ENCODE results near the gene CDC26.
"Not testable (repeated sequence)": the region's sequence is repeated elsewhere in the genome, so short reads cannot be mapped to it uniquely, and the experiment has no call there.

The CDC26 gene

GRCh38 chr9:113293285-113293878 is 18.0 kb upstream of the CDC26 start:
- no peak for ATAC-seq
- DNase-seq: no peak

GRCh38 chr9:113290052-113290607 is 14.8 kb upstream of the CDC26 start:
- DNase-seq (no peak), ATAC-seq (no peak)

- DNase-seq: no peak
- no peak for ATAC-seq
Measured at GRCh38 chr9:113289091-113289490, 13.7 kb upstream of the CDC26 start.

GRCh38 chr9:113281356-113281755 is 6.0 kb upstream of the CDC26 start:
- ATAC-seq: no peak
- DNase-seq: no peak

GRCh38 chr9:113278840-113279239 is 3.5 kb upstream of the CDC26 start:
- no peak for ATAC-seq
- DNase-seq: no peak

GRCh38 chr9:113274474-113275156 is 757 bp downstream of the CDC26 start:
- DNase-seq (no peak), ATAC-seq (peak; percentile 8)

- DNase-seq (no peak), ATAC-seq (no peak)
Measured at GRCh38 chr9:113269871-113270270, 5.5 kb downstream of the CDC26 start.

GRCh38 chr9:113269355-113269754 is 6.0 kb downstream of the CDC26 start:
- ATAC-seq (peak; percentile 63), DNase-seq (no peak)

- DNase-seq (no peak), ATAC-seq (no peak)
Measured at GRCh38 chr9:113267911-113268566, 7.3 kb downstream of the CDC26 start.

GRCh38 chr9:113266174-113266573 is 9.2 kb downstream of the CDC26 start:
- ATAC-seq: no peak
- no peak for DNase-seq

GRCh38 chr9:113261917-113262671 is 13.3 kb downstream of the CDC26 start:
- ATAC-seq (no peak), DNase-seq (no peak)

GRCh38 chr9:113258282-113258681 is 17.1 kb downstream of the CDC26 start:
- DNase-seq (no peak), ATAC-seq (no peak)

- DNase-seq: no peak
- ATAC-seq: no peak
Measured at GRCh38 chr9:113257863-113258262, 17.5 kb downstream of the CDC26 start.

GRCh38 chr9:113255438-113255837 is 19.9 kb downstream of the CDC26 start:
- ATAC-seq: no peak
- no peak for DNase-seq

- ATAC-seq (no peak), DNase-seq (no peak)
Measured at GRCh38 chr9:113254991-113255390, 20.4 kb downstream of the CDC26 start.

- no peak for DNase-seq
- no peak for ATAC-seq
Measured at GRCh38 chr9:113250807-113251206, 24.6 kb downstream of the CDC26 start.

GRCh38 chr9:113249661-113250060 is 25.7 kb downstream of the CDC26 start:
- not testable (repeated sequence) for DNase-seq, ATAC-seq

GRCh38 chr9:113247640-113248039 is 27.7 kb downstream of the CDC26 start:
- DNase-seq (no peak), ATAC-seq (no peak)

GRCh38 chr9:113246928-113247327 is 28.4 kb downstream of the CDC26 start:
- DNase-seq (no peak), ATAC-seq (no peak)

- ATAC-seq (no peak), DNase-seq (no peak)
Measured at GRCh38 chr9:113245894-113246293, 29.5 kb downstream of the CDC26 start.

GRCh38 chr9:113244556-113244955 is 30.8 kb downstream of the CDC26 start:
- DNase-seq (no peak), ATAC-seq (no peak)

- ATAC-seq (no peak), DNase-seq (no peak)
Measured at GRCh38 chr9:113241161-113241560, 34.2 kb downstream of the CDC26 start.

GRCh38 chr9:113238859-113239232 is 36.5 kb downstream of the CDC26 start:
- no peak for ATAC-seq
- no peak for DNase-seq
